Parathyroid adenoma (tissue), 2 donors: ENCODE data around the gene SPG11.
"Not testable (repeated sequence)": the region's sequence is repeated elsewhere in the genome, so short reads cannot be mapped to it uniquely, and the experiment has no call there.

ENCODE experiments used
- H2AFZ ChIP-seq: fragments of 300-600 bp; sonication (generic); one replicate; pipeline ENCODE4 v1.7.0; 2017; ENCODE audit warnings: antibody characterized with exemption, mild to moderate bottlenecking
- H3K27ac ChIP-seq: fragments of 300-600 bp; sonication (generic); one replicate; pipeline ENCODE4 v1.7.0; 2017
- H3K27me3 ChIP-seq: fragments of 300-600 bp; sonication (generic); one replicate; pipeline ENCODE4 v1.7.0; 2017; ENCODE audit warnings: low read length; ENCODE audit not compliant: control insufficient read depth, insufficient read depth
- H3K36me3 ChIP-seq: fragments of 300-600 bp; sonication (generic); one replicate; pipeline ENCODE4 v1.7.0; 2017; ENCODE audit warnings: low read length; ENCODE audit not compliant: control insufficient read depth, insufficient read depth
- H3K4me1 ChIP-seq: fragments of 300-600 bp; sonication (generic); one replicate; pipeline ENCODE4 v1.7.0; 2017; ENCODE audit warnings: control low read depth
- H3K4me2 ChIP-seq: fragments of 300-600 bp; sonication (generic); one replicate; pipeline ENCODE4 v1.7.0; 2017; ENCODE audit warnings: low read length
- H3K4me3 ChIP-seq: fragments of 300-600 bp; sonication (generic); one replicate; pipeline ENCODE4 v1.7.0; 2017; ENCODE audit warnings: low read depth, low read length
- H3K79me2 ChIP-seq: fragments of 300-600 bp; sonication (generic); one replicate; pipeline ENCODE4 v1.7.0; 2017; ENCODE audit warnings: control low read depth
- H3K9ac ChIP-seq: fragments of 300-600 bp; sonication (generic); one replicate; pipeline ENCODE4 v1.7.0; 2017; ENCODE audit warnings: mild to moderate bottlenecking
- H3K9me3 ChIP-seq: fragments of 300-600 bp; sonication (generic); one replicate; pipeline ENCODE4 v1.7.0; 2017; ENCODE audit warnings: low read length; ENCODE audit not compliant: control insufficient read depth
- CTCF ChIP-seq: fragments of 300-600 bp; sonication (generic); IDR thresholded peaks from one replicate; pipeline ENCODE4 v1.7.0; 2017; ENCODE audit warnings: antibody characterized with exemption, mild to moderate bottlenecking
- donor health status: primary hyperparathyroidism.

Gene SPG11

GRCh38 chr15:44545913-44546802, 117.3 kb downstream of the SPG11 start:
- no peak overlapping the region for H3K4me3 ChIP-seq
- H3K9ac ChIP-seq: no peak overlapping the region
- H3K4me1 ChIP-seq: no peaks in the 10 kb centered on the region
- TF ChIP-seq CTCF: no peak
- H3K9me3 ChIP-seq: no peaks in the 10 kb centered on the region
- H2AFZ ChIP-seq: no peak overlapping the region
- peaks cover 19% of the 10 kb centered on the region for H3K79me2 ChIP-seq
- no peak overlapping the region for H3K27ac ChIP-seq
- H3K36me3 ChIP-seq: no peaks in the 10 kb centered on the region
- no peaks in the 10 kb centered on the region for H3K27me3 ChIP-seq
- peak overlapping the region; percentile 40 for H3K4me2 ChIP-seq

- not testable (repeated sequence) for H3K27me3 ChIP-seq, H2AFZ ChIP-seq, H3K9me3 ChIP-seq, H3K4me1 ChIP-seq, H3K4me2 ChIP-seq, H3K9ac ChIP-seq, H3K4me3 ChIP-seq, H3K27ac ChIP-seq, H3K36me3 ChIP-seq
- H3K79me2 ChIP-seq: peaks cover 24% of the 10 kb centered on the region
Observed at GRCh38 chr15:44544745-44545144, 118.7 kb downstream of the SPG11 start.

GRCh38 chr15:44542596-44542995, 120.9 kb downstream of the SPG11 start:
- Histone ChIP-seq H2AFZ (no peak overlapping the region), H3K4me1 (no peaks in the 10 kb centered on the region), H3K4me3 (no peak overlapping the region), H3K36me3 (no peaks in the 10 kb centered on the region), H3K27ac (no peak overlapping the region), H3K79me2 (peaks cover 17% of the 10 kb centered on the region), H3K9ac (no peak overlapping the region), H3K27me3 (no peaks in the 10 kb centered on the region), H3K9me3 (no peaks in the 10 kb centered on the region), H3K4me2 (no peak overlapping the region)
- no peak for TF ChIP-seq CTCF

- Histone ChIP-seq H2AFZ (no peak overlapping the region), H3K79me2 (peaks cover 16% of the 10 kb centered on the region), H3K9me3 (no peaks in the 10 kb centered on the region), H3K36me3 (no peaks in the 10 kb centered on the region), H3K9ac (no peak overlapping the region), H3K4me1 (no peaks in the 10 kb centered on the region), H3K27ac (no peak overlapping the region), H3K4me3 (no peak overlapping the region), H3K27me3 (no peaks in the 10 kb centered on the region), H3K4me2 (no peak overlapping the region)
- no peak for TF ChIP-seq CTCF
Observed at GRCh38 chr15:44541282-44541958, 122.0 kb downstream of the SPG11 start.

GRCh38 chr15:44537735-44538240, 125.7 kb downstream of the SPG11 start:
- Histone ChIP-seq H3K9ac (no peak overlapping the region), H3K4me1 (no peaks in the 10 kb centered on the region), H3K27me3 (no peaks in the 10 kb centered on the region), H3K4me3 (peak overlapping the region; percentile 88), H3K79me2 (peaks cover 11% of the 10 kb centered on the region), H3K4me2 (peak overlapping the region; percentile 91), H3K36me3 (no peaks in the 10 kb centered on the region), H2AFZ (peak overlapping the region; percentile 90), H3K9me3 (no peaks in the 10 kb centered on the region), H3K27ac (peak overlapping the region; percentile 84)
- TF ChIP-seq CTCF: no peak
